Endothelial cell of umbilical vein (primary cell): ENCODE measurements around the gene ASAP2. TPM values are rescaled to one million over a fixed set of nuclear protein-coding genes. Genes with fewer than 3 reads are reported as not detected.

ENCODE experiments used
- BruUV-seq: library from RNA; stranded (reverse); fragments of 400-500 nt; replicated peaks from 2 replicates; lab custom pipeline; 2021; lab: Mats Ljungman, UMichigan
- CTCF ChIA-PET: fragments of 300-600, 350-600 bp; sonication (Branson Sonifier 250); formaldehyde crosslinking; loops from one replicate; lab custom pipeline; 2021; ENCODE audit warnings: antibody characterized with exemption, inconsistent platforms; lab: Charles Lee
- POLR2A ChIA-PET: fragments of 300-600, 350-600 bp; sonication (Branson Sonifier 250); formaldehyde crosslinking; loops from one replicate; lab custom pipeline; 2021; ENCODE audit warnings: antibody characterized with exemption, inconsistent platforms; lab: Charles Lee
- DNase-seq: peaks from one replicate; pipeline ENCODE4 v3.0.0-alpha.2; 2011; ENCODE audit warnings: low read depth, low spot score
- FAIRE-seq: peaks from 2 replicates; lab custom pipeline; 2011; peaks lifted over from hg19 to GRCh38; lab: Jason Lieb, UNC
- H2AFZ ChIP-seq: 2 replicates; pipeline ENCODE4 v1.6.0; 2012; ENCODE audit warnings: low read depth, low read length, control low read depth, inconsistent platforms
- H3K27ac ChIP-seq: 2 replicates; pipeline ENCODE4 v1.5.1; 2011; ENCODE audit warnings: low read depth, mild to moderate bottlenecking, control low read depth, low read length, moderate library complexity; ENCODE audit not compliant: insufficient read depth
- H3K27me3 ChIP-seq, 2 experiments: 2 replicates each; pipeline versions ENCODE4 v1.6.0 to v1.6.1; 2011; ENCODE audit warnings: low read length in 2 of 2, mixed read lengths in 1 of 2; ENCODE audit not compliant: control insufficient read depth in 2 of 2, insufficient read depth in 2 of 2
- H3K36me3 ChIP-seq, 2 experiments: 2 replicates in 1 of 2; 3 replicates in 1 of 2; pipeline ENCODE4 v1.5.1; 2011; ENCODE audit warnings: low read length in 2 of 2, mild to moderate bottlenecking in 1 of 2, moderate library complexity in 1 of 2; ENCODE audit not compliant: control insufficient read depth in 2 of 2, insufficient read depth in 2 of 2; ENCODE audit errors: extremely low read depth in 1 of 2
- H3K4me1 ChIP-seq: 3 replicates; pipeline ENCODE4 v1.5.1; 2011; ENCODE audit warnings: mild to moderate bottlenecking, low read length; ENCODE audit not compliant: control insufficient read depth, insufficient read depth; ENCODE audit errors: extremely low read depth
- H3K4me2 ChIP-seq: 2 replicates; pipeline ENCODE4 v1.6.1; 2011; ENCODE audit warnings: low read length, control low read depth, mixed read lengths; ENCODE audit not compliant: insufficient read depth
- H3K4me3 ChIP-seq, 3 experiments: fragments of 200-600 bp in 1 of 3; sonication (generic), shearing (Covaris generic) in 1 of 3; replicated peaks in 1 of 3; 2 replicates each; pipeline ENCODE4 v1.5.1; 2011 to 2016; ENCODE audit warnings: control low read depth in 3 of 3, low read length in 3 of 3, mild to moderate bottlenecking in 2 of 3, inconsistent platforms in 1 of 3, low read depth in 1 of 3, moderate library complexity in 1 of 3; ENCODE audit not compliant: insufficient read depth in 1 of 3
- H3K79me2 ChIP-seq: 2 replicates; pipeline ENCODE4 v1.6.0; 2012; ENCODE audit warnings: low read length, inconsistent platforms; ENCODE audit not compliant: control insufficient read depth, insufficient read depth
- H3K9ac ChIP-seq: replicated peaks from 2 replicates; pipeline ENCODE3; 2011; ENCODE audit warnings: low read length, control low read depth; ENCODE audit not compliant: insufficient read depth; ENCODE audit errors: extremely low read depth
- H3K9me1 ChIP-seq: replicated peaks from 3 replicates; pipeline ENCODE4 v1.6.0; 2011; ENCODE audit warnings: mild to moderate bottlenecking, low read length; ENCODE audit not compliant: control insufficient read depth, insufficient read depth; ENCODE audit errors: extremely low read depth
- H3K9me3 ChIP-seq: replicated peaks from 2 replicates; pipeline ENCODE4 v1.5.1; 2012; ENCODE audit warnings: low read length, inconsistent platforms; ENCODE audit not compliant: control insufficient read depth, insufficient read depth
- H4K20me1 ChIP-seq: replicated peaks from 2 replicates; pipeline ENCODE3; 2011; ENCODE audit warnings: mild to moderate bottlenecking, low read length; ENCODE audit not compliant: control insufficient read depth, insufficient read depth; ENCODE audit errors: extremely low read depth
- CTCF ChIP-seq, 2 donors: IDR thresholded peaks; 1 replicate in 1 of 2; 2 replicates in 1 of 2; pipeline ENCODE4 v1.5.1; 2011; ENCODE audit warnings: low read length in 2 of 2, mild to moderate bottlenecking in 2 of 2, moderate library complexity in 2 of 2, control low read depth in 1 of 2, inconsistent platforms in 1 of 2, low read depth in 1 of 2; ENCODE audit not compliant: insufficient read depth in 1 of 2; ENCODE audit errors: extremely low read depth in 1 of 2
- EZH2 ChIP-seq: IDR thresholded peaks from 2 replicates; pipeline ENCODE4 v1.6.1; 2012; ENCODE audit warnings: borderline replicate concordance, low read depth, mild to moderate bottlenecking, moderate library complexity, low read length, inconsistent platforms; ENCODE audit not compliant: severe bottlenecking
- FOS ChIP-seq: IDR thresholded peaks from 2 replicates; pipeline ENCODE4 v1.6.1; 2011; ENCODE audit warnings: mild to moderate bottlenecking, low read length, moderate library complexity, borderline replicate concordance; ENCODE audit not compliant: insufficient read depth
- GATA2 ChIP-seq: IDR thresholded peaks from 2 replicates; pipeline ENCODE4 v1.7.0; 2011; ENCODE audit warnings: low read depth, mild to moderate bottlenecking, moderate library complexity, mixed read lengths, low read length; ENCODE audit not compliant: insufficient read length, insufficient read depth
- JUN ChIP-seq: IDR thresholded peaks from 2 replicates; pipeline ENCODE4 v1.6.1; 2011; ENCODE audit warnings: borderline replicate concordance, low read depth; ENCODE audit not compliant: insufficient read length, insufficient read depth
- MAX ChIP-seq: IDR thresholded peaks from 2 replicates; pipeline ENCODE4 v1.6.1; 2011; ENCODE audit not compliant: insufficient read depth, insufficient read length
- MYC ChIP-seq: IDR thresholded peaks from one replicate; pipeline ENCODE4 v1.6.1; 2011; ENCODE audit warnings: mild to moderate bottlenecking, low read depth, low read length
- POLR2A ChIP-seq: IDR thresholded peaks from 2 replicates; pipeline ENCODE4 v1.6.1; 2012; ENCODE audit warnings: low read depth, mild to moderate bottlenecking, control low read depth, low read length
- POLR2AphosphoS5 ChIP-seq: IDR thresholded peaks from 2 replicates; pipeline ENCODE4 v1.6.1; 2012; ENCODE audit warnings: low read depth, mild to moderate bottlenecking, control low read depth, low read length, moderate library complexity; ENCODE audit not compliant: insufficient read depth
- dilution Hi-C: fragments of 300-500 bp; cut with MboI; formaldehyde crosslinking; loops from one replicate; pipeline ENCODE4 v1.15.0; 2019; ENCODE audit warnings: low sequenced_read_pairs; ENCODE audit not compliant: extremely low pct_ligation_motif_present
- intact Hi-C: fragments of 100-400 bp; cut with micrococcal nuclease; formaldehyde crosslinking; loops from one replicate; pipeline ENCODE4 v1.10.0; 2022
- polyA plus RNA-seq, 4 experiments: library from polyadenylated mRNA; depleted of rRNA in 3 of 4; stranded (reverse) in 3 of 4; unstranded in 1 of 4; fragments of >200 nt; gene quantifications; 2 replicates each; pipeline versions ENCODE4 v1.2.1 to v1.2.3, GENCODE V29; 2011 to 2012; ENCODE audit warnings: missing spikeins in 1 of 4
- total RNA-seq: library from RNA; stranded (reverse); gene quantifications from 2 replicates; pipeline ENCODE4 v1.2.3, GENCODE V29; 2021

ASAP2 gene
- total and polyA plus RNA-seq, 2 donors (not counting 3 experiments of a cell fraction or from before 2014, with no cell fraction given) = 31.1 to 79.2 TPM

GRCh38 chr2:9310798-9311197 is 104.2 kb downstream of the ASAP2 start:
- no peak overlapping the region for H3K9ac ChIP-seq
- intact Hi-C loops = no loop called here
- H3K27ac ChIP-seq = peak overlapping the region; percentile 25
- no peak overlapping the region for H2AFZ ChIP-seq
- H4K20me1 ChIP-seq = peaks cover 2% of the 10 kb centered on the region
- H3K36me3 ChIP-seq = peaks cover 0 to 5% of the 10 kb centered on the region in 2 experiments
- dilution Hi-C loops = no loop called here
- FAIRE-seq (peak; percentile 52), DNase-seq (no peak)
- no peaks in the 10 kb centered on the region for H3K27me3 ChIP-seq
- H3K4me2 ChIP-seq = peak overlapping the region; percentile 5
- H3K79me2 ChIP-seq = peaks cover 65% of the 10 kb centered on the region
- no peak for TF ChIP-seq MAX
- TF ChIP-seq MYC = no peak
- no peak for TF ChIP-seq JUN
- TF ChIP-seq CTCF (IDR thresholded peaks at IDR 0.05; ENCODE audit: extremely low read depth in 1 of 2, insufficient read depth in 1 of 2, low read depth in 1 of 2, low read length in 2 of 2) = no peak
- no peak for TF ChIP-seq GATA2
- no peak for TF ChIP-seq POLR2A
- TF ChIP-seq FOS = no peak
- TF ChIP-seq EZH2 = no peak
- no peak for TF ChIP-seq POLR2AphosphoS5
- ChIA-PET CTCF (interaction anchor here (0.8 to 2.7 kb wide), 14 partner anchors 8 to 169 kb away, joined by 3 to 9 read pairs (median 4); no protein-coding TSS in a partner anchor), POLR2A (no interaction called here)
- no peaks in the 10 kb centered on the region for H3K9me3 ChIP-seq
- peaks cover 16% of the 10 kb centered on the region for H3K4me1 ChIP-seq
- H3K4me3 ChIP-seq = no peak overlapping the region
- H3K9me1 ChIP-seq = no peaks in the 10 kb centered on the region
- TSS peak; percentile 15 for BruUV-seq
